ENCODE data around the gene LCN10. TPM values are rescaled to one million over a fixed set of nuclear protein-coding genes. Genes with fewer than 3 reads are reported as not detected.

LCN10 gene
- total and polyA plus RNA-seq, 2 of the 13 experiments (the other 11 are each of a cell fraction or from before 2014, with no cell fraction given) = 0.53 to 0.61 TPM

GRCh38 chr9:136790640-136791515, 48.1 kb upstream of the LCN10 start, which contains the start of gene TMEM141 (continued):
- TF ChIP-seq ZNF609 (CRISPR knock-in tag; IDR thresholded peaks at IDR 0.05; ENCODE audit: borderline replicate concordance) = no peak
- 0 out of 2 replicates have a peak, but pooled peaks have one; percentile 54 for TF ChIP-seq ZSCAN5A (CRISPR knock-in tag; IDR thresholded peaks at IDR 0.05; ENCODE audit: borderline replicate concordance)
- TF ChIP-seq TSC22D2 (CRISPR knock-in tag; IDR thresholded peaks at IDR 0.05; ENCODE audit: borderline replicate concordance) = 0 out of 2 replicates have a peak, but pooled peaks have one; percentile 29
- TF ChIP-seq MTA3 (CRISPR knock-in tag; IDR thresholded peaks at IDR 0.05) = no peak
- no peak for TF ChIP-seq PAX8 (CRISPR knock-in tag; IDR thresholded peaks at IDR 0.05; ENCODE audit: borderline replicate concordance)
- 0 out of 2 replicates have a peak, but pooled peaks have one; percentile 26 for TF ChIP-seq ZNF280D (CRISPR knock-in tag; IDR thresholded peaks at IDR 0.05)
- TF ChIP-seq ZNF484 (CRISPR knock-in tag; IDR thresholded peaks at IDR 0.05; ENCODE audit: borderline replicate concordance, low read depth) = no peak
- TF ChIP-seq ARID4A (CRISPR knock-in tag; IDR thresholded peaks at IDR 0.05; ENCODE audit: borderline replicate concordance) = peak; percentile 53; the same call in 1 of the 2 replicates
- TF ChIP-seq KLF12 (CRISPR knock-in tag; IDR thresholded peaks at IDR 0.05; ENCODE audit: borderline replicate concordance) = no peak; the same call in 1 of the 2 replicates
- no peak; the same call in 1 of the 2 replicates for TF ChIP-seq IRF9 (CRISPR knock-in tag; IDR thresholded peaks at IDR 0.05; ENCODE audit: borderline replicate concordance)
- no peak for TF ChIP-seq ELF4 (CRISPR knock-in tag; IDR thresholded peaks at IDR 0.05; ENCODE audit: borderline replicate concordance)
